Fibroblast of lung (primary cell): Measurements from ENCODE around the gene WDHD1. TPM values are rescaled to one million over a fixed set of nuclear protein-coding genes. Genes with fewer than 3 reads are reported as not detected.

Source experiments
- DNase-seq, 2 donors: peaks; one replicate each; pipeline versions ENCODE4 v3.0.0 to v3.0.0-alpha.2; 2010; ENCODE audit warnings: low read depth in 2 of 2
- H2AFZ ChIP-seq: 2 replicates; pipeline ENCODE4 v1.5.1; 2012; ENCODE audit warnings: low read length, control low read depth, inconsistent platforms
- H3K27ac ChIP-seq: 2 replicates; pipeline ENCODE4 v1.5.1; 2011; ENCODE audit warnings: low read length, control low read depth; ENCODE audit not compliant: insufficient read depth
- H3K27me3 ChIP-seq: 2 replicates; pipeline ENCODE4 v1.5.1; 2011; ENCODE audit warnings: mild to moderate bottlenecking, low read length; ENCODE audit not compliant: control insufficient read depth, insufficient read depth
- H3K36me3 ChIP-seq: 2 replicates; pipeline ENCODE4 v1.5.1; 2011; ENCODE audit warnings: low read length; ENCODE audit not compliant: control insufficient read depth, insufficient read depth
- H3K4me1 ChIP-seq: 2 replicates; pipeline ENCODE4 v1.5.1; 2011; ENCODE audit warnings: low read length; ENCODE audit not compliant: control insufficient read depth, insufficient read depth; ENCODE audit errors: extremely low read depth
- H3K4me2 ChIP-seq: 2 replicates; pipeline ENCODE4 v1.5.1; 2011; ENCODE audit warnings: low read length, control low read depth; ENCODE audit not compliant: insufficient read depth; ENCODE audit errors: extremely low read depth
- H3K4me3 ChIP-seq, 4 experiments: fragments of 200-600 bp in 1 of 4; sonication (generic) in 1 of 4; replicated peaks in 1 of 4; 2 replicates each; pipeline ENCODE4 v1.5.1; 2011 to 2016; ENCODE audit warnings: low read length in 4 of 4, low read depth in 3 of 4, mild to moderate bottlenecking in 3 of 4, control low read depth in 2 of 4, inconsistent platforms in 1 of 4, mixed read lengths in 1 of 4; ENCODE audit not compliant: insufficient read depth in 1 of 4; ENCODE audit errors: control extremely low read depth in 1 of 4
- H3K79me2 ChIP-seq: 2 replicates; pipeline ENCODE4 v1.5.1; 2012; ENCODE audit warnings: mild to moderate bottlenecking, low read length, inconsistent platforms; ENCODE audit not compliant: control insufficient read depth, insufficient read depth
- H3K9ac ChIP-seq: 2 replicates; pipeline ENCODE4 v1.5.1; 2011; ENCODE audit warnings: mild to moderate bottlenecking, low read length, control low read depth; ENCODE audit not compliant: insufficient read depth
- H3K9me3 ChIP-seq: 2 replicates; pipeline ENCODE4 v1.5.1; 2012; ENCODE audit warnings: low read depth, low read length; ENCODE audit not compliant: control insufficient read depth, insufficient read depth
- H4K20me1 ChIP-seq: 2 replicates; pipeline ENCODE4 v1.5.1; 2011; ENCODE audit warnings: low read length; ENCODE audit not compliant: control insufficient read depth, insufficient read depth; ENCODE audit errors: extremely low read depth
- EZH2 ChIP-seq: IDR thresholded peaks from 2 replicates; pipeline ENCODE4 v1.5.1; 2012; ENCODE audit warnings: low read length, control low read depth, mild to moderate bottlenecking; ENCODE audit errors: missing control alignments
- polyA plus RNA-seq, 2 donors: library from polyadenylated mRNA; depleted of rRNA in 1 of 2; stranded (reverse) in 1 of 2; unstranded in 1 of 2; fragments of >200 nt; gene quantifications; 2 replicates each; pipeline ENCODE4 v1.2.1, GENCODE V29; 2011 to 2012; ENCODE audit warnings: missing spikeins in 1 of 2
- total RNA-seq: library from RNA; depleted of rRNA; stranded (reverse); fragments of >200 nt; gene quantifications from 2 replicates; pipeline ENCODE4 v1.2.1, GENCODE V29; 2014
- TF ChIP-seq, protein P1 (sequence below), 2 donors: IDR thresholded peaks in 1 of 2; conservative IDR thresholded peaks in 1 of 2; 1 replicate in 1 of 2; 2 replicates in 1 of 2; pipeline ENCODE4 v1.5.1; 2011 to 2012; ENCODE audit warnings: low read length in 2 of 2, control low read depth in 1 of 2, inconsistent platforms in 1 of 2, low read depth in 1 of 2, mild to moderate bottlenecking in 1 of 2

The WDHD1 gene
- total and polyA plus RNA-seq, 2 donors (not counting 1 experiment from before 2014, with no cell fraction given): 7.3 to 8.6 TPM

GRCh38 chr14:55074662-55075061 lies 47.8 kb upstream of the WDHD1 start:
- H3K9me3 ChIP-seq: no peaks in the 10 kb centered on the region
- TF ChIP-seq, protein P1, sequence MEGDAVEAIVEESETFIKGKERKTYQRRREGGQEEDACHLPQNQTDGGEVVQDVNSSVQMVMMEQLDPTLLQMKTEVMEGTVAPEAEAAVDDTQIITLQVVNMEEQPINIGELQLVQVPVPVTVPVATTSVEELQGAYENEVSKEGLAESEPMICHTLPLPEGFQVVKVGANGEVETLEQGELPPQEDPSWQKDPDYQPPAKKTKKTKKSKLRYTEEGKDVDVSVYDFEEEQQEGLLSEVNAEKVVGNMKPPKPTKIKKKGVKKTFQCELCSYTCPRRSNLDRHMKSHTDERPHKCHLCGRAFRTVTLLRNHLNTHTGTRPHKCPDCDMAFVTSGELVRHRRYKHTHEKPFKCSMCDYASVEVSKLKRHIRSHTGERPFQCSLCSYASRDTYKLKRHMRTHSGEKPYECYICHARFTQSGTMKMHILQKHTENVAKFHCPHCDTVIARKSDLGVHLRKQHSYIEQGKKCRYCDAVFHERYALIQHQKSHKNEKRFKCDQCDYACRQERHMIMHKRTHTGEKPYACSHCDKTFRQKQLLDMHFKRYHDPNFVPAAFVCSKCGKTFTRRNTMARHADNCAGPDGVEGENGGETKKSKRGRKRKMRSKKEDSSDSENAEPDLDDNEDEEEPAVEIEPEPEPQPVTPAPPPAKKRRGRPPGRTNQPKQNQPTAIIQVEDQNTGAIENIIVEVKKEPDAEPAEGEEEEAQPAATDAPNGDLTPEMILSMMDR (conservative IDR thresholded peaks at IDR 0.05 in 1 of 2, IDR thresholded peaks at IDR 0.05 in 1 of 2; ENCODE audit: low read depth in 1 of 2, low read length in 2 of 2): no peak
- TF ChIP-seq EZH2: no peak
- no peak overlapping the region for H3K4me3 ChIP-seq
- H3K4me1 ChIP-seq: peaks cover 7% of the 10 kb centered on the region
- no peaks in the 10 kb centered on the region for H3K36me3 ChIP-seq
- DNase-seq: peak; percentile 23 to 63
- peak overlapping the region; percentile 11 for H3K4me2 ChIP-seq
- H3K27ac ChIP-seq: no peak overlapping the region
- H3K79me2 ChIP-seq: no peaks in the 10 kb centered on the region
- no peaks in the 10 kb centered on the region for H4K20me1 ChIP-seq
- H2AFZ ChIP-seq: peak overlapping the region; percentile 2
- no peak overlapping the region for H3K9ac ChIP-seq
- no peaks in the 10 kb centered on the region for H3K27me3 ChIP-seq

DNA sequence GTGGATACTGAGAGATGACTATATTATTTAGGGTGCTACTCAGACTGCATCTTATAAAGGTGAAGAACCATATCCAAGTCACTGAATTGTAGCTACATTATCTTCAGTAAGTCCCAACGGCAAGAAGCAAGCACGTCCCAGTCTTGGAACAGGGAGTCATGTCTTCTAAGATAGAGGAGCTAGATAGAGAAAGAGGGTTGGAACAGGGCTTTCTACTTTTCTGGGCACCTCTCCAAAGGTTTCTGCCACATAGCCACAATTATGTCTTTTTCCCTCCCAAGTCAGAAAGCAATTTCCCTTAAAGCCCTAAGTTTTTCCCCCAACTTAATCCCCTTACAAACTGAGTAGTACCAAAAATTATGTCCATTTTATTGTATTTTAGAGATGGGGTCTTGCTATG lies 47.0 kb upstream of the WDHD1 start:
- H3K4me2 ChIP-seq: no peak overlapping the region
- no peaks in the 10 kb centered on the region for H4K20me1 ChIP-seq
- no peak overlapping the region for H2AFZ ChIP-seq
- H3K9me3 ChIP-seq: no peaks in the 10 kb centered on the region
- H3K4me3 ChIP-seq: no peak overlapping the region
- H3K79me2 ChIP-seq: no peaks in the 10 kb centered on the region
- H3K9ac ChIP-seq: no peak overlapping the region
- peaks cover 7% of the 10 kb centered on the region for H3K4me1 ChIP-seq
- DNase-seq: peak; percentile 82 to 86
- peak overlapping the region; percentile 4 for H3K27ac ChIP-seq
- TF ChIP-seq EZH2: no peak
- TF ChIP-seq, protein P1 (conservative IDR thresholded peaks at IDR 0.05 in 1 of 2, IDR thresholded peaks at IDR 0.05 in 1 of 2; ENCODE audit: low read depth in 1 of 2, low read length in 2 of 2): no peak
- H3K36me3 ChIP-seq: no peaks in the 10 kb centered on the region
- H3K27me3 ChIP-seq: no peaks in the 10 kb centered on the region

DNA sequence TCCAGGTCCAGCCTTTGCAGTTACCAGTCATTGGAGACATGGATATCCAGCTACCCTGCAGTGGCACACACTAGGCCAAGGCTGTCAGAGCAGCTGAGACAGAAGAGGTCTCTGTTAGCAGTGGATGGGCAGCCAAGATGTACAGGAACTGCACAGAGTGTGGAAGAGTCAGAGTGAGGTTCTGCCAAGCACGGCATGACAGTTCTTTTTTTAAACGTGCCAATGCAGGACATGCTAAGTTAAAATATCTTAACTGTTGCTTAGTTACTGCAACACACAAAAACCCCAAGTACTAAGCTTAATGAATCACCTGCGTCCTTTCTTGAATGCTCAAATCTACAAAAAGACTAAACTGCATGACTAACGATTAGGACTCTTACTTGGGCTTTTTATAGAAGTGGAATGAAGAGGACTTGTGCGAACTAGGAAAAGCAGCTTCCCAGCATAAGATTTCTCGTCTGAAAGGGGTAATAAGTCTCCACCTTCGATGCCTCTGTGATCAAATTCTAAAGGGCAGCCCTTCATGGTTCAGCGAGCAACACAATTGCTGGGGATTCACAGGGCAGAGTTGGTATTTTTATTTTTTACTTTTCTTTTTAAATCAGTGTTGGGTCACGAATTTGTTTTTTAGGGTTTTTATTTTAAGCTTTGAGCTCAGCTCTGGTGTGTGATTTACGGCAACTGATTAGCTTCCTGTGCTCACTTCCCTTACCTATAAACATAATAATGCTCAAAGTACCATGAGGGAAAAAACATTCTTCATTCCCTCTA lies 45.2 kb upstream of the WDHD1 start:
- no peak overlapping the region for H3K4me3 ChIP-seq
- H3K9ac ChIP-seq: peak overlapping the region; percentile 5

More for the DNA sequence above, 45.2 kb upstream of the WDHD1 start:
- DNase-seq: peak; percentile 67 to 98
- no peaks in the 10 kb centered on the region for H3K36me3 ChIP-seq
- H3K4me1 ChIP-seq: peaks cover 7% of the 10 kb centered on the region
- peak overlapping the region; percentile 84 for H3K27ac ChIP-seq
- H3K9me3 ChIP-seq: no peaks in the 10 kb centered on the region
- no peaks in the 10 kb centered on the region for H3K79me2 ChIP-seq
- no peak for TF ChIP-seq EZH2
- TF ChIP-seq, protein P1 (conservative IDR thresholded peaks at IDR 0.05 in 1 of 2, IDR thresholded peaks at IDR 0.05 in 1 of 2; ENCODE audit: low read depth in 1 of 2, low read length in 2 of 2): no peak
- H3K27me3 ChIP-seq: no peaks in the 10 kb centered on the region
- no peaks in the 10 kb centered on the region for H4K20me1 ChIP-seq
- H3K4me2 ChIP-seq: peak overlapping the region; percentile 67
- H2AFZ ChIP-seq: no peak overlapping the region
